Stimulated activated CD4-positive, alpha-beta T cell treated with anti-CD3 and anti-CD28 coated beads, Interleukin-4, amount 100 ng/mL, for 24 hours (primary cell): ENCODE measurements around the gene ROBO1.

ENCODE experiments used
- DNase-seq: peaks from one replicate; pipeline ENCODE4 v3.0.0-alpha.2; 2020

ROBO1 gene

DNA sequence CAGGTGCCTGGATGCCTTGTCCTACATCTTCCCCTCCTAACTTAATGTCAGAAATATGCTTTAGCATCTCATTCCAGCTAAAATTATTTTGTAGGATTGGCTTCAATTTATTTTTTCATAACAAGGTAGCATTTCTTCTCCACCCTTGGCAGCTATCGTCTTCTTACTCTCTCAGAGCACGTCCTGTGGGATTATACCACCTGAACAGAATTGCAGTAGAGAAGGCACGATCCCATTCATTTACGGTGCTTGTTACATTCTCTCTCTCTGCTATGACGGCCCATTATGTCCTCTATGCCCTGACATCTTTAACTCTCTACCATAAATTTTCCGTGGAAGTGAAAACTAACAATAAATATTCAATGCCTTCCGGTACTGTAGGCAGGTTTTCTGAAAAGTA is 103.3 kb downstream of the ROBO1 start:
- DNase-seq, result no peak

DNA sequence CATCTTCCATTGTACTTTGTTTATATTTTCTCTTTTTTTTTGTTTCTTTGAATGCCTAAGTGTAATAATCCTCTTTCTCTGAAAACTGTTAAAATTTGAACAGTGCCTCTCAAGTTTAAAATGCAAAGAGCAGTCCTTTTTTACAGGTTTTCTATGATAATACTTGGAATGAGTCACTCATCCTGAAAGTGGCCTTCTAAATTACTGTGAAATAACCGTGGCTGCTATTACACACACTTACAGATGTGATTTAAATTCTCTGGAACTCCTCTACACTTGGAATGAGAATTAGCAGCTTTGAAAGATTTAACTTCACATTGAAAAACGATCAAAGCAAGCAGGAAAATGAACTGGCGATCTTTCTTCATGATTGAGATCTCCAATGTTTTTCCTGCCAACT is 105.9 kb downstream of the ROBO1 start:
- no peak for DNase-seq

DNA sequence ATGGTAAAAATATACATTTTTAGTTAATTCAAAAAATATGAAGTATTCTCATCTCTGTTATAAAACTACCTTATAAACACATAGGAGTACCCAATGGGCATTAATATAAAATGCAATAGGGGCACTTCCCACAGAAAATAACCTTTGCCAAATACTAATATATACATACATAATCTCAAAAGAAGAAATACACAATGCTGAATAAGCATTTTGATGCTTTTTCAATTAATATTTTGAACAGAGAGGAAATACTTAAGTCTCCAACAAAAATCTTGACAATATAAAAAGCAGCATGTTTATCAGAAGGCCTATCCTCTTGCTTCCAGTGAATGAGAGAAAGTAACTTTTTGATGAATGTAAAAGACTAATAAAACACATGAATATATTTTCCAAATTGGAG is 110.7 kb downstream of the ROBO1 start:
- DNase-seq, result no peak

DNA sequence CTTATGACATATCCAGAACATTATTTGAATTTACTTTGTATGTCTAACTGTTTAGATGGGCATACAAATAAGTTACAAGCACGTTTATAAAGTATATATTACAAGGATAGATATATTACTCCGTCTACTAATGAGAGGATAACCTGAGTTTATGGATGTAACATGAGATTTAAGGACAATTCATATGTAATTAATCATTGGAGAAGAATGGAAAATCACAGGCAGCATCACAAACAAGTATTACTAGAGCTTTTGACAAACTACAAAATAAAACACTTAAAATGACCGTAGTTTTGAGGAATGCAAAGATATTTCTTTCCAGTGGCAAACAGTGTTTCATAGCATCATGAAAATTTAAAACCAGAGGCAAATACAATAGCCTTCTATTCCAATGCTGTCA is 113.8 kb downstream of the ROBO1 start:
- DNase-seq, result no peak

DNA sequence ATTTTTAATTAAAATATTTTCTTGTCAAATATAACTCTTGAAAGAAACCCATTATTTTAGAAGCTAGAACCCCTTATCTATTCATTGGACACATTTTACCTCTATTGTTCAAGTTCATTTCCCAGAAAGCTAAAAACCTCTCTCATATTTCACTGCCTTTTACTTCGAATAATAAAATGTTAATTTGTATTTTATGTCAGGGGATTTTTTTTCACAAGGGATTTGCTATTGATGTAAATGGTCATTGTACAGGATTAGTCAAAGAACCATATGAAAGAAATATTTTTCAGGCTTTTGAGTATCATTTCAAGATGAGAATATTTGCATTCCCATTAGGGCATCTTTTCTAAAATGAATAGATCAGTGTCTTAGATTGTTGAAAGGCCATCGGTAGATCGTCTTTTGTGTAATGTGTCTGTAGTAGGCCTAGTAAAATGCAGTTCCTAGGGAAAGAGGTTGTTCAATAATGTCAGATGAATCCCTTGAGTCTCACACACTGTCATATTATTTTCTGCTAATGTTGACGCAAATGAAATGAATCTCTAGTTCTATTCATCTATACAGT is 114.5 kb downstream of the ROBO1 start:
- DNase-seq, result no peak

DNA sequence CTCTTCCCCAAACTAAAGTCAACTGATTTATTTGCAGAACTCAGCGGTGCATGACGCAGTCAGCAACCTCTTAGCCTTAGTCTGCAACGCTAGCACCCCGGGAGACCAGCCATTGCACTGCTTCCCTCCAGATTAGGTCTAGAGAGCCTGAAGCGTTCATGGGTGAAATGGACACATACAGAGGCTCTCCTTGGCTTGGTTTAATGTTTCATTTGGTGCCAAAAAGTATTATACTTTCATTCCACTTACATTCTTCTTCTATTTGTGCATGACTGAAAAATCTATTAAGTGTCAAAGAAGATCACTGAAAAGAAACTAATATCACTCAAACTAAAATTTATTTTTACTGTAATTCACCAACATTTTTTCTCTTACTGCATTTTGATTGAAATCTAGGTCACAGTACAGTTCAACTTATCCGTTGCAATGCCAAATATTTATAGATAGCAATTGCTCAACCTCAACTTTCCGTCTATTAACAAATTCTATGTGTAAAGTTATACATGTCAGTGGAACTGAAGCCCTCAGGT is 116.2 kb downstream of the ROBO1 start:
- DNase-seq, result no peak

DNA sequence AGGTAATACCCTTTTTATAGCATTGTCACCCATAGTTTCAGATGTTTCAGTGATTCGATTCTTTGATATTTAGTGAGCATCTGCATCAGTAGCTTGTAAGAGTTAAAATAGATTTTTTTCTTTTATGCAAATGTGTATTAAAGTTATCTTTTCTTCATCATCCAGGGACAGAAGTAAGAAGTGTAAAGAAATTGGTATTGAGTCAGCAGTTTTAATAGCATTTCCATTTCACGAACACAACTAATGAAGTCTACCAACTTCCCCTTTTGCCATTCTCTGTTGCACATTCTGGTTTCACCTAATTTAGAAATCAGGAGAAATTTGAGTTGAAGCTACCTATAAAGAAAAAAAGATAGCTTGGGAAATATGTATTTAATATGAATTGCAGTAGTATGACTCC is 127.9 kb downstream of the ROBO1 start:
- DNase-seq, result no peak

DNA sequence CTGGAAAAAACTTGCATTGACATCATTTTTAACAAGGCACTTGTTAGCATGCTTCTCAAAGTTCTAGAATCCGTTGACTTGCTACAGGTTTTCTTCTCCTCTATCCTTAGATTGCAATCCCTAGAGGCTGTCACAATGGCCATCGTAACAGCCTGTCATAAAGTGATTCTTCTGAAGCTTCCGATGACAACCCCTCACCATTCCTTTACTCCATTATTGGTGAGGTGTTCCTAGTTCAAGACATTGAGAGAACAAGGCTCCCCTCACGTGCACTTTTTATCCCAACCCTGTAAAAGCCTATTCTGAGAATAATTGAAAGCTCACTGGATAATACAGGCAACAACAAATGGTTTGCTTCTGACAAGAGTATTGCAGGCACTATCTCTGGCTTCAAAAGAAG is 131.4 kb downstream of the ROBO1 start:
- no peak for DNase-seq

DNA sequence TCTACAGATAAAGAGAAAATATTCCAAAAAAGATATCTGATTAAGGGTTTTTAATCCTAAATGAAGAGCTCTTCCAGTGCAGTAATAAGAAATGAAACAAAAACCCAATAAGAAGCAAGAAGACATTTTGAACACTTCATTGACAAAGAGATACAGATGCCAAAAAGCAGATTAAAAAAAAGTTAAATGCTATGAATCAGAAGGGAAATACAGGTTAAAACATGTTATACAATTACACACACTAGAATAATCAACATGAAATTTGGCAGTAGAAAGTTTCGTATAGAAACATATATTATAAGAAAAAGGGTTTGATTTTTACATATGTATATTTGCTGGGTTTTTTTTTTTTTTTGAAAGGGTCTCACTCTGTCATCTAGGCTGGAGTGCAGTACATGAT is 135.0 kb downstream of the ROBO1 start:
- no peak for DNase-seq

DNA sequence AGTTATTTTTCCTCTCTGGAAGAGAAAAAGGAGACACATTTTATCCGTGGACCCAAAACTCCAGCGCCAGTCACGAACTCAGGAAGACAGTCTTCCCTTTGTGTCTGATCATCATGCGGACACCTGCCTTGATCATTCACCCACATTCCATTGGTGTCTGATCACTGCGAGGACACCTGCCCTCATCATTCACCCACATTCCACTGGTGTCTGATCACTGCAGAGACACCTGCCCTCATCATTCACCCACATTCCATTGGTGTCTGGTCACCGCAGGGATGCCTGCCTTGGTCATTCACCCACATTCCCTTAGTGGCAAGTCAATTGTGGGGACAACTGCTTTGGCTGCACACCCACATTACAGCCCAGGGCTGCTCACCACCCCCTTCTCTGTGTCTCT is 148.9 kb downstream of the ROBO1 start:
- DNase-seq, result no peak

DNA sequence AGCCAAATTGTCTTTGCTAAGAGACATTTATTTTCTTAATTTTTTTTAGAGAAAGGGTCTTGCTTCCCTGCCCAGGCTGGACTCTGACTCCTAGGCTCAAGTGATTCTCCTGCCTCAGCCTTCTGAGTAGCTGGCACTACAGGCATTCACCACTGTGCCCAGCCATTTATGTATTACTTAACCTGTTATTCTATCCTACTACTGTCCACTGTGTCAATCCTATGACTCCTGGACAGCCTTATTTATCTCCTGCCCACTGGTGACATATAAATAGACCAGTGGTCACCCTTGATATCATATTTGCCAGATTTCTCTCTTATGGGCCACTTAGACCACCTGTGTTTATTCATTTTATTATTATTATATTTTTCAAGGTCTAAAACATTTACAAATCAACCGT is 161.4 kb downstream of the ROBO1 start:
- no peak for DNase-seq

DNA sequence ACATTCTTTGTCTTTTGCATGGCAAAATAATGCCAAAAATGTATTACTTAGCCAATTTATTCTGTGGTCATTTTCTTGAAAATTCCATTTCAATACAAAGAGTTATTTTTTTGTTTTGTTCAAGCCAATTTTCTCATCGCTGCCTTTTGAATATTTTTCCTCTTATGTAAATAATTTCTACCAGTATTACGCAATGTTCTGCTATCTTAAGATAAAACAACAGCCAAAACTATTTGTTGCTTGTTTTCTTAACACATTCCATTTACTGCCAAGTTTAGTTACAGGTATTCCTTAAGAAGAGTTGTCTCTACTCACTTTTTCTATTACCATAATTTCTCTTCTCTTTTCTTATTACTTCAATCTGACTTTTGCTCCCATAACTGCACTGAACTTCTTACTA is 163.1 kb downstream of the ROBO1 start:
- DNase-seq, result no peak

DNA sequence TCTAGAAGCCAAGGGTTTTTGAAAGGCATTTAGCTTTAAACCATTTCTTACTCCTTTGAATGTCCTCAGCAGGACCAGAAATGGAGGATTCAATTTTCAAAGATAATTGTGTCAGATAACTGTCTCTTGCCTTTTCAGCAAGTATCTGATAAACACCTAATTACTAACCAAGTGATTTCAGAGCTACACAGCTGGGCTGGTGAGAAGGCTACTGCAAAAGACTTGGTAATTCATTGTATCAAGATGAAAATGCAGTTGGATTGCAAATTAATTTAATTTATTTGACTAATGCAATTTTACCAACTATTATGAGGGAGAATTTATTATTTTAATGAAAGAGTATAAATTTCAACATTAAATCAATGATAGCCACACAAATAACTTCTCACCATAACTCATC is 165.4 kb downstream of the ROBO1 start:
- no peak for DNase-seq

DNA sequence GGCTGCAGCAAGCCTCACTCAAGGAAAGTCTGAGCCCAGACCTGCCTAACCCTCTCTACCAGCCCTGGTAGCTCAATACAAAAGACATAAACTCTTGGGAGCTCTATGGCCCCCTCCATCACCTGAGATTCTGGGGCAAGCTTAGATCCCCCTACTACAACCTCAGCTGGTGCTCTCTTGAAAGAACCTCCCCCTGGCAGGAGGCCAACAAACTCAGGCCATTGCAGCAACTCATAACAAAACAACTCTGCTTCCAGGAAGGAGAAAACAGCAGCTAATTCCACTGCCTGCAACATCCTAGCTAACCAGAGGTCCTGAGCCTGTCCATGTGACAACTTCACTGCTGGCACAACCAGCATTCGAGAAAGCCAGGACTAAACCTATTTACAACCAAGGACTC is 169.2 kb downstream of the ROBO1 start:
- DNase-seq, result no peak

DNA sequence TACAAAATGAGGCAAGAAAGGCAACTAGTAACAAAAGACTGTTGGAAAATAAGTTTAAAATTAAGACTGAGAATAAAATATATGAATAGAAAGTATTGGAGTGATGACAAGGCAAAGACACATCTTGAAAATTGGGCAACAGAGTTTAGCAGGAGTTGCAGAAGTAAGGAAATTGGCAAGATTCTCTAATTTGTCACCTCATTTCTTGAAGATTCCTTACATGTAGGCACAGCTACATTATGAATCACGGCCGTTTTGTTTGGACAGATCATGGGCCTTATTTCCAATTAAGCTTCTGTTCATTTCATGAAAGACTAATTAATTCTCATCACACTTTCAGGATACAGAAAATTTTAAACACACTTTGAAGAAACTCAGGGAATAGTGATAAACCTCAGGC is 170.1 kb downstream of the ROBO1 start:
- no peak for DNase-seq

DNA sequence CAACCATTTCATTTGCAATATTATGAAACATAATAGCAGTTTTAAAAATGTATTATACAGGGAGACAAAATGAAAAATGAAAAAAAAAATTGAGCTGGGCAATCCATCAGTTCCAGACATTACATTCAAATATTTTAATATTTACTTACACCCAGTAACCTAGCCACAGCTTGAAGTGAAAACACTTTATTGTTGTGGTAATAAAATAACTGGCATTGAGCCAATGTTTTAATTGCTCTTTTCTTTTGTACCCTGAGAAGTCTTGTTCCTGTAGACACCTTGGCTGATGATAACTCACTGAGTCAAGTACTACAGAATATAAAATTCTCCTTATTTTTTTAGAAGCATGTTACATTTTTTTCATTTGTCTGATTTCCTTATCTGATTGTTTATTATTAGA is 180.6 kb downstream of the ROBO1 start:
- no peak for DNase-seq

DNA sequence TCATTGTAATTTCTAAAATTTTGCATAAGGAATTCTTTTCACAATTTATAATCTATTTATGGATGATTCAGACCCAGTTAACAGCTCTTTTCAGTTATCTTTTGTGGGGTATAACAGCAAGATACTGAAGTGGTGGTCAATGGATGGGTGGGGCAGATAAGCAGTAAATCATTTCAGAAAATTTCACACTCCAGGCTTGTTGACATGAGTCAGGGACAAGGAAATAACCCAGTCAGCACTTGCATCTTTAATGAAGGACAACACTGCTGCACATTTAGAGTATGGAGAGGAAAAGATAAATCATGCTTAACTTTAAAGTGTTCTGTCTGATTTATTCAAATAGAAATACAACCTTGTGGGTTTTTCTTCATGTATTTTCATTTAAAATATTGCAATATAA is 181.6 kb downstream of the ROBO1 start:
- no peak for DNase-seq

DNA sequence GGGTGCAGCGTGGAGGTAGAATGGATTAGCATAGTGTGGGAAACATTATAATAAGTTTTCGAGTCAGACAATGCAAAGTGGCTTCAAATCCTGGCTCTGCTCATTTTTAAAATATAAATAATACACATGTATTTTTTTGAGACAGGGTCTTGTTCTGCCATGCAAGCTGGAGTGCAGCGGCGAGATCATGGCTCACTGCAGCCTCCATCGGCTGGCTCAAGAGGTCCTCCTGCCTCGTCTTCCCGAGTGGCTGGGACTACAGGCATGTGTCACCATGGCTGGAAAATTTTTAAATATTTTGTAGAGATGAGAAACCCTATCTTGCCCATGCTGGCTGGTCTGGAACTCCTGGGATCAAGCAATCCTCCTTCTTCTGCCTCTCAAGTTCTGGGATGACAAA is 194.9 kb downstream of the ROBO1 start:
- no peak for DNase-seq

DNA sequence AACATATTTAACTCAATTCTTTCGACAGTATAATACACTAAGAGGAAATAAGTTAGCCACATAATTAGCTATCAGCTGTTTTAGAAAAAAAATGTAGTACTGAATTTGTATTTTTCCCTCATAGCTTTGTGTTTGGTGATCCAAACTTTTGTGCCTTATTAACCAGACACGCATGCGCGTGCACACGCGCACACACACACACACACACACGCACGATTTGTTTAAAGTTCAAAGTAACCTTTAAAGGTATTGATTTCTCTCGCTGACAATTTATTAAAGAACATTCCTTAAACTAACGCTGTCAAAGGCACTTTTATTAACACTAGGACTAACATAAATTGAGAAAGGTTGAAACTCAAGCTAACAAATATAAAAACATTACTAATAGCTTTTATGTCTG is 198.9 kb downstream of the ROBO1 start:
- no peak for DNase-seq

DNA sequence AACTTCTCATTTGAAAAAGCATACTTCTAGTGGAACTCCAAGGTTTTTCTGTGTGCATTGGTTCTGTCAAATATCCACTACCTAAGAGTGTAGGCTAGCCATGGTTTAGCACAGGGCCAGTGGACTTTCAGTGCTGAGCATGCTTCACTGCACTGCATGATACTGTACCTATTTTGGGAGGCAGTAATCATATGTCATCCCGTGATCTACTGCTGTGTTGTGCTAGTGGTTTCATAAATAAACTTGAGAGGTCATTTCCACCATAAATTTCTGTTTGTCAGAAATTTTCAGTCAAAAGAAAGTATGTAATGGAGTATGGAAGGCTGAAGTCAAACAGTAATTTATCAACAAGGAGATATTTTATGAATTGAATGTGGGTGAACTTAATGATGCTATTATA is 203.6 kb downstream of the ROBO1 start:
- DNase-seq, result no peak

DNA sequence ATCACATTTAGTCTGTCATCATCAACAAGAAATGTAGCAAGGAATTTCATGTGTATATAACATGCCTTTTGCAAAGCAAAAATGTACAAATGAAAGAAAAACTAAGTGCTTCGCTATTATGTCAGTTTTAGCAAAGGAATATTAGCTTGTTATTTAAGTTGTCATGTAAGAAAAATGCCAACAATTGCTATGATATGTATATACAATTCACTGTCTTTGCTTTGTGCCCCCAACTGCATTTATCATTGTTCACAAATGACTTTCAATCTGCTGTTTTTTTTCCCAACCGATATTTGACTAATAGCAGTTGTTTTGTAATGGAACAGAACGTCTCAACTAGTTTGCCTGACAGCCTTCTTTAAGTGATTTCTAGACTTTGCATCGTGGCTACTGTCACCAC is 207.1 kb downstream of the ROBO1 start:
- no peak for DNase-seq

DNA sequence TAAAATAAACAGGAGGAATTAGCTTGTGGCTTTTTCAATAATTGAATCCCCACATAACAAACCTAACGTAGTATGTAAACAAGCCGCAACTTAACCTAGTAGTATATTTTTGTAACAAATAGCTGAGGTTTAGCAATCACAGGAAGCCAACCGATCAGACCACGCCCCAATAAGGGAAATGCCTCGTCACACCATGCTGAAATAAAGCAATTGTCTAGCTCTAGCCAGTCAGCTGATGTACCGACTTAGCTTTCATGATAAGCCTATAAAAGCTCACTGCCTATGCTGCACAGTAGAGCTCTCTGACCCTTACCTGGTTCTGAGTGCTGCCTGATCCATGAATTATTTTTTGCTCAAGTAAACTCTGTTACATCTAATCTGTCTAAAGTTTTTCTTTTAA is 208.9 kb downstream of the ROBO1 start:
- no peak for DNase-seq

DNA sequence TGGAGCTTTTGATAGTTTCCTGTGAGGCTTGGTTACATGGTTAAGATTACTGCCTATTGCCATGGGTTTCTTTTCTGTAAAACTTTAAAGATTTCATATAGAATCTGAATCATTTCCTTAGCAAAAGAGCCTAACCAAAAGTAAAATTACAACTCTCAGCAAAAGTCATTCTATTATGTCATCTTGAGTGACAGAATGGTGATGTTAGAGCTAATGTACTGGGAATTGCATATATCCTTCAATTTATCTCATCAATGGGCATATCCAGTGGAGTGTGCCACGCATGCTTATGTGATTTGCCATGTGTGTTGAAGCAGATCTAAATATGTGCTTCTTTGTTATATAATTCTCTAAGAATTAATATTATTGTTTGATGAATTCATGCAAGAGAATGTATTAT is 212.1 kb downstream of the ROBO1 start:
- no peak for DNase-seq

DNA sequence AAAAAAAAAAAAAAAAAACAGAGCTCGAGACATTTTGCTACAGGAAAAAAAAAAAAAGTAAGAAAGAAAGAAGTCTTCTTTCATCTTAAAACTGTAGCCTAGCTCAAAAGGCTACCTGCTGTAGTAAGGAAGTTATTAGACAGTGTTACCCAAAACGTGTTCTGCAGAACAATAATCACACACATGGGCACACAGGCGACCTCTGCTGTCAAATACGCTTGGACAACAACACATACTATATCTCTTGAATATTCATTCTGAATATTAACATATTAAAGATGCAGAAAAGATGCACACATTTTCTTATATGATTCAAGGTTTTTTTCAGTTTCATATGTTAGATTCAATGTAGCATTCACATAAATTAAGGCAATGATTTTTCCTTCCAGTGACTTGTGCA is 215.8 kb downstream of the ROBO1 start:
- DNase-seq, result no peak

DNA sequence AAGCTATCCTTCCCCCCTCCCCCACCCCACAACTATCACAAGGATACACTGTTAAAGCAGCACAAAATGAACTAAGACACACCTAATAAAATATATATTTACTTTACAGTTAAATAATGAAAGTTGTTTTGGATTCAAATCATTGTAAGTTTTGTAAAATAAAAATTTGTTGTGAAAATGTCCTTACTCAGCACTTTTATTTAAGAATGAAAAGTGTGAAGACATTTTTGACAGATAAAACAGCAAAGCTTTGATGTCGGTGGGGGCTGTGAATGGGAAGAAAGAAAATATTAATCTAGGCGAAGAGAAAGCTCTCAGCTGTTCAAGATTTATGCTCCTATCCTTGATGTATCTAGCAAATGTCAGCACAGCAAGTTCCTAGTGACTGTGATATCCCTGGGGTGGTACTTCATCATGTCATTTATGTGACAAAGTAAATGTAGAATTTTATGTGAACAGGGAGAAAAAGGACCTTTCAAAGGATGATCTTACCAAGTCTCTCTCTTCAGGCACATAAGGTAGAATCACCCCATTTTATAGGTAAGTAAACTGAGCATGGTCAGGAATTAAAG is 216.4 kb downstream of the ROBO1 start:
- DNase-seq, result no peak
